DOHH2 (cell line): Measurements from ENCODE around the gene MAPK12.

Experiments used
- EZH2phosphoT487 ChIP-seq: fragments of 200-600 bp; sonication (generic); IDR thresholded peaks from 2 replicates; pipeline ENCODE4 v1.6.1; 2017; ENCODE audit warnings: borderline replicate concordance, mild to moderate bottlenecking, antibody characterized with exemption, low read length, moderate library complexity, mixed read lengths
- TF ChIP-seq, protein P1 (sequence below): fragments of 200-600 bp; sonication (generic); IDR thresholded peaks from one replicate; pipeline ENCODE4 v1.5.1; 2014; ENCODE audit warnings: antibody characterized with exemption, mild to moderate bottlenecking, low read depth, low read length; ENCODE audit not compliant: poor library complexity, severe bottlenecking

DNA sequence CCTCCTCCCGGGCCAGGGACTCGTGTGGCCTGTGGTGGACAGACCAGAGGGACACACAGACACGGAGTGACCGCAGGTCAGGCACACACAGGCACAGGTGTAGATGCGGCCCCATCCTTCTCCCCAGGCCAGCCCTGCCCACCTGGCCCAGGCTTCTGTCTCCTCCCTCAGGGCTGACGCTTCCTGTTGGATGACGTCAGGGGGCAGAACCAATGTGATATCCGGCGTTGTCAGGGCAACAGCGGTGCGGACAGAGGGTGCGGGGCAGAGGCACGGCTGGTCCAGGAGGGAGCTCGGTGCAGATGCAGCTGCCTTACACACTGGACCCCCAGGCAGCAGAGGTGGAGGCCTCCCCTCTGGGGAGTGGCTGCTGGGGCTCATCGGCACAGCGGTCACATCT is 13.7 kb downstream of the MAPK12 start:
- TF ChIP-seq, protein P1, sequence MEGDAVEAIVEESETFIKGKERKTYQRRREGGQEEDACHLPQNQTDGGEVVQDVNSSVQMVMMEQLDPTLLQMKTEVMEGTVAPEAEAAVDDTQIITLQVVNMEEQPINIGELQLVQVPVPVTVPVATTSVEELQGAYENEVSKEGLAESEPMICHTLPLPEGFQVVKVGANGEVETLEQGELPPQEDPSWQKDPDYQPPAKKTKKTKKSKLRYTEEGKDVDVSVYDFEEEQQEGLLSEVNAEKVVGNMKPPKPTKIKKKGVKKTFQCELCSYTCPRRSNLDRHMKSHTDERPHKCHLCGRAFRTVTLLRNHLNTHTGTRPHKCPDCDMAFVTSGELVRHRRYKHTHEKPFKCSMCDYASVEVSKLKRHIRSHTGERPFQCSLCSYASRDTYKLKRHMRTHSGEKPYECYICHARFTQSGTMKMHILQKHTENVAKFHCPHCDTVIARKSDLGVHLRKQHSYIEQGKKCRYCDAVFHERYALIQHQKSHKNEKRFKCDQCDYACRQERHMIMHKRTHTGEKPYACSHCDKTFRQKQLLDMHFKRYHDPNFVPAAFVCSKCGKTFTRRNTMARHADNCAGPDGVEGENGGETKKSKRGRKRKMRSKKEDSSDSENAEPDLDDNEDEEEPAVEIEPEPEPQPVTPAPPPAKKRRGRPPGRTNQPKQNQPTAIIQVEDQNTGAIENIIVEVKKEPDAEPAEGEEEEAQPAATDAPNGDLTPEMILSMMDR, result no peak
- TF ChIP-seq EZH2phosphoT487, result no peak
